HFF-Myc (cell line): ENCODE results near the gene MICU1.

Experiments used
- DNase-seq: peaks from one replicate; pipeline ENCODE4 v3.0.0-alpha.2; 2011; ENCODE audit warnings: low read depth; ENCODE audit errors: extremely low read depth
- H3K4me3 ChIP-seq: replicated peaks from 2 replicates; pipeline ENCODE4 v1.5.1; 2011; ENCODE audit warnings: low read depth, mild to moderate bottlenecking, control low read depth, low read length
- CTCF ChIP-seq: IDR thresholded peaks from 2 replicates; pipeline ENCODE4 v1.5.1; 2012; ENCODE audit warnings: mild to moderate bottlenecking, low read depth, low read length, control low read depth; ENCODE audit errors: missing control alignments

The MICU1 gene

DNA sequence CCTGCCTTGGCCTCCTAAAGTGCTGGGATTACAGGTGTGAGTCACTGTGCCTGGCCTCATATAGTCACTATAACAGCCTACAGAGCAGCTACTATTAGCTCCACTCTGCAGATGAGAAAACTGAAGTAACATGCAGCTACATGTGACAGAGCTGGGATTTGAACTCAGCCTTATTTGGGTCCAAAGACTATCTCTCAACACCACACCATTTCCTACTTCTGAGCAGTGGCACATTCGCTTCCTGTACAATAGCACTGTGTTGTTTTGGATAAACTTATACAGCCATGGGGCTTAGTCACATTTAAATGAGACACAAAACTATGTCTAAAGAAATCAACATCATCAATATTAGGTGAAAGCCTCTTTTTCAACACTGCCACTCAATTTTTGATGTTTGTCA, 201.3 kb downstream of the MICU1 start:
- no peak overlapping the region for H3K4me3 ChIP-seq
- TF ChIP-seq CTCF = no peak
- DNase-seq = no peak

DNA sequence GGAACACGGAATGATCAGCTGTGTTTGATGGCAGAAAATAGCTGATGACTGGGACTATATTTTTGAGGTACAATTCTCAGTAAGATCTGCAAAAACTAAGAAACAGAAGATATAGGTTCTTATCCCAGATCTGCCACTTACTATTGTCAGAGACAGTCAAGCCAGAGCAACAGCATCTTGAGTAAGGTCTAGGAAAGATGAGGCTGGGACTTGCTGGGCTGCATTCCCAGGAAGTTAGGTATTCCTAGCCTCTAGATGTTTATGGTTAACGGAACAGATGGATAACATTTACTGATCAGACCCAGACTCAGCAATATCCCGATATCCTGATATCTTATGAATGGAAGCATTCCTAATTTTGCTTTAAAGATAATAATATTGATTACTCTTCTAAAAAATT, 202.5 kb downstream of the MICU1 start:
- no peak overlapping the region for H3K4me3 ChIP-seq
- TF ChIP-seq CTCF = no peak

GRCh38 chr10:72421885-72422540, 203.9 kb downstream of the MICU1 start:
- DNase-seq = no peak
- TF ChIP-seq CTCF = no peak
- no peak overlapping the region for H3K4me3 ChIP-seq

More for the DNA sequence above, 202.5 kb downstream of the MICU1 start:
- DNase-seq = no peak

DNA sequence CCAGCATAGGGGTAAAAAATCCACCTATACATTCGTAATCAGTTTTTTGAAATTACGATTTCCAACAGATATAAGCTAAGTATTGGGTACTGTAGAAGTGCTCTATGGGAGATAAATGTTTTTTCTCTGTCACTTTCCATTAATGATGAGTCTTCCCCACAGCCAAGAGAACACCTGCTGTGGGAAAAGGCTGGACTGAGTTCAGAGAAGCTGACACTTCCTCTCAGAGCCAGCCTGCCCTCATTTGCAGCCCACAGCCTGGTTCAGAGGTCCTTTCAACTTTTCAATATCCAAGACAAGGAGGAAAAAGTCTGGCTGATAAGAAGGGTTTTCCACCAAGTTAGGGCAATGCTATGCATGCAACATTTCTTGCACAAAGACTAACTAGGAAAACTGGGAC, 206.6 kb downstream of the MICU1 start:
- DNase-seq = no peak
- TF ChIP-seq CTCF = no peak
- H3K4me3 ChIP-seq = no peak overlapping the region

- no peak for TF ChIP-seq CTCF
- no peak overlapping the region for H3K4me3 ChIP-seq
- DNase-seq = no peak
These were observed 207.2 kb downstream of the MICU1 start for GRCh38 chr10:72418679-72419078.

DNA sequence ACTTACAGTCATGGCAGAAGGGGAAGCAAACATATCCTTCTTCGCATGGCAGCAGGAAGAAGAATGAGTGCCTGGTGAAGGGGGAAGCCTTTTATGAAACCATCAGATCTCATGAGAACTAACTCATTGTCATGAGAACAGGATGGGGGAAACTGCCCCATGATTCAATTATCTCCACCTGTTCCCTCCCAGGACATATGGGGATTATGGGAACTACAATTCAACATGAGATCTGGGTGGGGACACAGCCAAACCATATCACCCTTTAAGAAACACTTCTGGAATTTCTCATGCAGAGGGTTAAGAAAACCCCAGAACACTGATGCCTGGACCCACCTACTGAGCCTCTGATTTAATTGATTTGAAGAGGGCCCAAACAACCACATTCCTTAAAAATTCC, 207.9 kb downstream of the MICU1 start:
- no peak for TF ChIP-seq CTCF
- H3K4me3 ChIP-seq = no peak overlapping the region
- DNase-seq = no peak

DNA sequence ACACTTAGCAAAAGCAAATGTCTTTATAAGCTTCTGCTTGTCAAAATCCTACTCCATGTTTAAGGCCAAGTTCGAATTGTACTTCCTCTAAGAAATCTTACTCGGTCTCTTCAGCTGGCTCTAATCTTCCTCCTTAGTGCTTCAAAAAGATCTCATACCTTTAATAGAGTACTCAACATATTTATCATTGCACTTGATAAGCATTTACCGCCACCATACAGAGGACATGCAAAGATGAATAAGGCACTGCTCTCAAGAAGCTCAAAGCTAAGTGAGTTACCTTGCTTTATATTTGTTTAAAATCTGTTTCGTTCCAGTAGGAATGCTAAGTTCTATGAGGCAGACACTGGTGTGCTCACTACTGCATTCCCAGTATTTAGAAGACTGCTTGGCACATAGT, 209.2 kb downstream of the MICU1 start:
- TF ChIP-seq CTCF = no peak
- no peak overlapping the region for H3K4me3 ChIP-seq
- DNase-seq = no peak
